ENCODE data around the gene DHX38.

DHX38 gene

DNA sequence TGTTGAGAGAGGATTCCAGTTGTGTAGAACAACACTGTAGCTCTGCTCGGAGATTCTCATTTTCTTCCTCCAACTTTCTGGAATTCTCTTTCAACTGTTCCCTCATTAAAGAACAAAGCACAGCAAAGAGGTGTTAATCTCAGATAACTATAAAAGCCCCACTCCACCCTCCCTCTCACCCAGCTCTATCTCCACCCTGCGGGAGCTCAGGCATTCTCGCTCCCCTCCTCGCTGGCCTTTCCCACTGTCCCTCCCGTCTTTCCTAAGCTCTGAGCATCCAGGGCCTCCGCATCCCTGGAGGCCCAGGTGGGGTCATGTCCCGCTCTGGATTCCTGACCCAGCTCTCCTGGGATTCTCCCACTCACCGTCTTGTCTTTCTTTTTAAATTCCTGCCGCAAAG, 35.1 kb downstream of the DHX38 start:
- no peak for DNase-seq (ENCODE audit: low read depth in 2 of 2)
- TF ChIP-seq, protein P1, sequence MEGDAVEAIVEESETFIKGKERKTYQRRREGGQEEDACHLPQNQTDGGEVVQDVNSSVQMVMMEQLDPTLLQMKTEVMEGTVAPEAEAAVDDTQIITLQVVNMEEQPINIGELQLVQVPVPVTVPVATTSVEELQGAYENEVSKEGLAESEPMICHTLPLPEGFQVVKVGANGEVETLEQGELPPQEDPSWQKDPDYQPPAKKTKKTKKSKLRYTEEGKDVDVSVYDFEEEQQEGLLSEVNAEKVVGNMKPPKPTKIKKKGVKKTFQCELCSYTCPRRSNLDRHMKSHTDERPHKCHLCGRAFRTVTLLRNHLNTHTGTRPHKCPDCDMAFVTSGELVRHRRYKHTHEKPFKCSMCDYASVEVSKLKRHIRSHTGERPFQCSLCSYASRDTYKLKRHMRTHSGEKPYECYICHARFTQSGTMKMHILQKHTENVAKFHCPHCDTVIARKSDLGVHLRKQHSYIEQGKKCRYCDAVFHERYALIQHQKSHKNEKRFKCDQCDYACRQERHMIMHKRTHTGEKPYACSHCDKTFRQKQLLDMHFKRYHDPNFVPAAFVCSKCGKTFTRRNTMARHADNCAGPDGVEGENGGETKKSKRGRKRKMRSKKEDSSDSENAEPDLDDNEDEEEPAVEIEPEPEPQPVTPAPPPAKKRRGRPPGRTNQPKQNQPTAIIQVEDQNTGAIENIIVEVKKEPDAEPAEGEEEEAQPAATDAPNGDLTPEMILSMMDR (IDR thresholded peaks at IDR 0.05; ENCODE audit: low read depth, low read length) = no peak
- no peak overlapping the region for H3K4me3 ChIP-seq (replicated peaks in 1 of 2; ENCODE audit: low read depth in 2 of 2, low read length in 2 of 2)

DNA sequence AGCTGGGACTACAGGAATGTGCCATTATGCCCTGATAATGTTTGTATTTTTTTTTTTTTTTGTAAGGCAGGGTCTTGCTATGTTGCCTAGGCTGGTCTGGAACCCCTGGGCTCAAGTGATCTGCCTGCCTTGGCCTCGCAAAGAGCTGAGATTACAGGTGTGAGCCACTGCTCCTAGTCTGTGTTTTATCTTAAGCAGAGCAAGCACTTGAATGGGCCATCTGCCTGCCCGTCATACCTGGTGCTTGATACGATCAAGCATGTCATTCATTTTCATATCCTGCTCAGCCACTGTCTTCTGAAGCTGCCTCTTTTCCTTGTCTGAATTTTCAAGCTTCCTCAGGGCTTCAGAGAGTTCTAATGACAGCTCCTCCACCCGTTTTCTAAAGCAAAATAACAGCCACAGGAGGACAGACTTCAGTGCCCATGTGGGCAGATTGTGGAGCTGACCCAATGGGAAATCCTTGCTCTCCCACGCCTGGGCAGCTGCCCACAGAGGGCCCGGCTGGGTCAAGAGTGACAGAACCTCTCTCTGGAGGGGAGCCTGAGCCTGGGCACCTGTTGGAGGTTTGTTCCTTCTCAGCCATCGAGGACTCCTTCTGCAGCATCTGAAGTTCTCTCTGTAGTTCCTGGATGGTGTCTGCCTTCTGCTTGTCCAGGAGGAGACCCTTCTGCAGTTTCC, 36.5 kb downstream of the DHX38 start:
- TF ChIP-seq, protein P1 (IDR thresholded peaks at IDR 0.05; ENCODE audit: low read depth, low read length) = no peak
- DNase-seq (ENCODE audit: low read depth in 2 of 2) = no peak
- no peak overlapping the region for H3K4me3 ChIP-seq (replicated peaks in 1 of 2; ENCODE audit: low read depth in 2 of 2, low read length in 2 of 2)

DNA sequence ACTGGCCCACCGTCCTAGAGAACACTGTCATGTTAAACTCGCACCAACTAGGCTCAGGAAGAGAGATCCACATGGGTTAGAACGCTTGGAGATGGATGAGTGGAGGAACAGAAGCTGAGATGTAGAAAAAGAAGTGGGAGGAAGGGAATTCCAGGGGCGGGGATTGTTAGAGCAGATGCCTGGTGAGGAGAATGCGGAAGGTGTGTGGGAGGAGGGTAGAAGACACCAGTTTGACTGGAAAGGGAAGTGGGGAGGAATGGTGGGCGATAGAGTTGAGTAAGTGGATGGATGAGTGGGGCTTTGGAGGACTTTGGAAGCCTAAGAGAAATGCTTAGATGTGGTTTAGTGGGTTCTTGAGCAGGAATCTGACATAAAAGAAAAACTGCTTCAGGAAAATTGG, 37.4 kb downstream of the DHX38 start:
- TF ChIP-seq, protein P1 (IDR thresholded peaks at IDR 0.05; ENCODE audit: low read depth, low read length) = no peak
- peak; percentile 4 to 8 for DNase-seq (ENCODE audit: low read depth in 2 of 2)
- no peak overlapping the region for H3K4me3 ChIP-seq (replicated peaks in 1 of 2; ENCODE audit: low read depth in 2 of 2, low read length in 2 of 2)

DNA sequence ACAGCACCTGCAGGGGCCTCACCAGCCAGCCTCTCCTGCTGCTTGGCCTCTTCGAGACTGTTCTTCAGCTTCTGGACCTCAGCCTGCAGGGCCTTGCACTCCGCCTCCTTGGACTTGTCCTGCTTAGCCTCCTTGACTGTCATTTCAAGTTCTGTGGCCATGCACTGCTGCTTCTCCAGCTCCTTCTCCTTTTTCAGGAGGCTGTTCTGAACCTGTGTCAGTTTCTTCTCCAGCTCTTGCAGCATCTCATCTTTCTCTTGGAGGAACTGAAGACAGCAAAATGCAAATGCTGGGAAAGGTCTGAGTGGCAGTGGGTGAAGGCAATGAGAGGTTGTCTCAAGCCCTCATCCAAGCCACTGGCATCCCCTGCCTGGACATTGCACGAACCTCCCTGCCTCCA, 39.1 kb downstream of the DHX38 start:
- DNase-seq (ENCODE audit: low read depth in 2 of 2) = no peak

DNA sequence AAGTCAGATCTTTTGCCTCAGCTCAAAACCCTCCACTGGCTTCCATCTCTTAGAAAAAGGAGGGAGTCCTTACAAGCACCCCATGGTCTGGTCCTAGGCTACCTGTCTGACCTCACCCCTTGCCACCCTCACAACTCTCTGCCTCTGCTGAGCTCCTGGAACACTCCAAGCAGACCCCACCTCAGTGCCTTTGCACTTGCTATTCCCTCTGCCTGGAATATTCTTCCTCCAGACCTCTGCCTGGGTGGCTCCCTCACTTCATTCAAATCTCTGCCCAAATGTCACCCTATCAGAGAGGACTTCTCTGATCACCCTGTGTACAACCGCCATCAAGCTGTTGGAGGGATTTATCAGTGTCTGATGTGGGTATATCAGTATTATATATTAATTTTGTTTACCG, 40.9 kb downstream of the DHX38 start:
- H3K4me3 ChIP-seq (replicated peaks in 1 of 2; ENCODE audit: low read depth in 2 of 2, low read length in 2 of 2) = no peak overlapping the region
- TF ChIP-seq, protein P1 (IDR thresholded peaks at IDR 0.05; ENCODE audit: low read depth, low read length) = no peak
- no peak for DNase-seq (ENCODE audit: low read depth in 2 of 2)

More for the DNA sequence above, 39.1 kb downstream of the DHX38 start:
- no peak overlapping the region for H3K4me3 ChIP-seq (replicated peaks in 1 of 2; ENCODE audit: low read depth in 2 of 2, low read length in 2 of 2)
- TF ChIP-seq, protein P1 (IDR thresholded peaks at IDR 0.05; ENCODE audit: low read depth, low read length) = no peak

DNA sequence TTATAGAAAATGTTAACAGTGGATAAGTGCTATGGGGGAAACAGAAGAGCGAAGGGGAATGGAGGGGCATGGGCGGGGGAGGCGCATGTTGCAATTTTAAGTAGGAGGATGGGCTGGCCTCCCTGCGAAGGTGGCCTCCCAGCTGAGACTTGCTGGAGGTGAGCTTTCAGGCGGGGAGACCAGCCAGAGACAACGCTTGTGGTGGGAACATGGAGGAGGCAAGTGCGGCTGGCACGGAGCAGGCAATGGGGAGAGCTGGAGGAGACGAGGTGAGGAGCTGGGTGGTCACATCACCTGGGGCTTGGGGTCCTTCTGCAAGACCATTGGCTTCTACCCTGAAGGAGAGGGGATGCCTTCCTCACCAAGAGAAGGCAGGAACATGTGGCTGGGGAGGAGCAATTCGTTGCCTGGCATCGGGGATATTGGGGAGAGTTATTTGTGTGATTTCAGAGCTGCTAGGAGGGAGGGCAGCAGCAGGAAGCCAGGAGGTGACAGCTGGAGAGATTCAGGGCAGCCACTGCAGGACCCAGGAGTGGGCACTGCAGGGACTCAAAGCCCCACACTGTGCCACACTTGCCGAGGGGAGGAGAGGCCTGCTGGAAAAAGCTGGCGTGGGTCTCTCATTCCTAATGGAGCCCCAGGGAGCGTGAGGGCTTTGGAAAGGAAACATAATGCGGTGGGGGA, 43.9 kb downstream of the DHX38 start:
- DNase-seq (ENCODE audit: low read depth in 2 of 2) = no peak
- TF ChIP-seq, protein P1 (IDR thresholded peaks at IDR 0.05; ENCODE audit: low read depth, low read length) = no peak
- H3K4me3 ChIP-seq (replicated peaks in 1 of 2; ENCODE audit: low read depth in 2 of 2, low read length in 2 of 2) = no peak overlapping the region

Data from cardiac fibroblast (primary cell).